ENCODE results near the gene UBE2V1. TPM values are rescaled to one million over a fixed set of nuclear protein-coding genes. Genes with fewer than 3 reads are reported as not detected.

UBE2V1 gene
- total and polyA plus RNA-seq, 2 of the 13 experiments (the other 11 are each of a cell fraction or from before 2014, with no cell fraction given), result 81.3 to 132 TPM

DNA sequence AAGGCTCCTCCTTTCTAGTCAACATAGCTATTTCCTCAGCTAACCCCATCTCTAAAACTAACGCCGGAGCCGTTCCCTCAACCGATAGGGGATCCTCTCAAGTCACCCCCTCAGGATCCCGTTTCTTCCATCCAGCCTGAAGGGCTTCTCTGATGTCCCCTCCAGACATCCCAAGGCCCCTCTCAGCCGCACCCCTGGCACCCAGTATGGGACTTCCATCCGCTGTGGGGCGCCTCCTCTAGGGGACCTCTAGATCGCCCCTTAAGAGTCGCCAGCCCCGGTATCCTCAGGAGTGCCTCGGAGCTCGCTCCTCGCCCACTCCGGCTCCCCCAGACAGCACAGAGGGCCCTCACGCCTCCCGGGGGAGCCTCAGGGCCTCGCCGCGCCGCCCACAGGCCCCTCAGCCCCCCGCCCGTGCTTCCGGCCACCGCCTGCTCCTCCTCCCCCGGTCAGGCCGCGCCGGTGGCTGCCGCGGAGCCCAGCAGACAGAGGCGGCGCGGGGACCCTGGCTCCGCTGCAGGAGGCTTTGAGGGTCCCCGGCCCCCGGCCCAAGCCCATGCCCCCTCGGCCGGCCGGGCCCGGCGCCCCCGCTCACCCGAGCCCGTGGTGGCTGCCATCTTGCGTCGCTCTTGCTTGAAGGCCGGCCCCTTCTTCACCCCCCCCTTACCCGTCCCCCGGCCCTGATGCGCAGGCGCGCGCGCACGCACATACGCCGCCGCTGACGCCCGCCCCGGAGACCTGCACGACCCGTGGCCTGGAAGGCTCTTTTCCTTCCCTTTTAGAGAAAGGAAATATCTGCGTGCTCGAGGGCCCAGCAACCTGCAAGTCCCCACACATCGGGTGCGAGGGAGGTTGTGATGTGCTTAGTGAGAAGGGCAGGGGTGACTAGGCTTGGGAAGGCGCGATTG lies at the start of gene UBE2V1 (continued):
- TF ChIP-seq ZNF670 (CRISPR knock-in tag; IDR thresholded peaks at IDR 0.05; ENCODE audit: borderline replicate concordance), result peak; percentile 81; the same call in 1 of the 2 replicates
- TF ChIP-seq ZNF788 (CRISPR knock-in tag; IDR thresholded peaks at IDR 0.05; ENCODE audit: borderline replicate concordance), result peak; percentile 20; the same call in 1 of the 2 replicates
- TF ChIP-seq, protein P1, sequence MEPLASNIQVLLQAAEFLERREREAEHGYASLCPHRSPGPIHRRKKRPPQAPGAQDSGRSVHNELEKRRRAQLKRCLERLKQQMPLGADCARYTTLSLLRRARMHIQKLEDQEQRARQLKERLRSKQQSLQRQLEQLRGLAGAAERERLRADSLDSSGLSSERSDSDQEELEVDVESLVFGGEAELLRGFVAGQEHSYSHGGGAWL (CRISPR knock-in tag; IDR thresholded peaks at IDR 0.05), result peak; percentile 90
- peak; percentile 45; the same call in 1 of the 2 replicates for TF ChIP-seq ZNF296 (CRISPR knock-in tag; conservative IDR thresholded peaks at IDR 0.05)
- peak; percentile 92; the same call in 1 of the 2 replicates for TF ChIP-seq GLI4 (CRISPR knock-in tag; IDR thresholded peaks at IDR 0.05; ENCODE audit: borderline replicate concordance)
- TF ChIP-seq, protein P2, sequence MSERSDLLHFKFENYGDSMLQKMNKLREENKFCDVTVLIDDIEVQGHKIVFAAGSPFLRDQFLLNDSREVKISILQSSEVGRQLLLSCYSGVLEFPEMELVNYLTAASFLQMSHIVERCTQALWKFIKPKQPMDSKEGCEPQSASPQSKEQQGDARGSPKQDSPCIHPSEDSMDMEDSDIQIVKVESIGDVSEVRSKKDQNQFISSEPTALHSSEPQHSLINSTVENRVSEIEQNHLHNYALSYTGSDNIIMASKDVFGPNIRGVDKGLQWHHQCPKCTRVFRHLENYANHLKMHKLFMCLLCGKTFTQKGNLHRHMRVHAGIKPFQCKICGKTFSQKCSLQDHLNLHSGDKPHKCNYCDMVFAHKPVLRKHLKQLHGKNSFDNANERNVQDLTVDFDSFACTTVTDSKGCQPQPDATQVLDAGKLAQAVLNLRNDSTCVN (CRISPR knock-in tag; IDR thresholded peaks at IDR 0.05; ENCODE audit: borderline replicate concordance), result peak; percentile 36; the same call in 1 of the 2 replicates
- no peak; the same call in 1 of the 2 replicates for TF ChIP-seq ETV6 (CRISPR knock-in tag; conservative IDR thresholded peaks at IDR 0.05)
- TF ChIP-seq, protein P3, sequence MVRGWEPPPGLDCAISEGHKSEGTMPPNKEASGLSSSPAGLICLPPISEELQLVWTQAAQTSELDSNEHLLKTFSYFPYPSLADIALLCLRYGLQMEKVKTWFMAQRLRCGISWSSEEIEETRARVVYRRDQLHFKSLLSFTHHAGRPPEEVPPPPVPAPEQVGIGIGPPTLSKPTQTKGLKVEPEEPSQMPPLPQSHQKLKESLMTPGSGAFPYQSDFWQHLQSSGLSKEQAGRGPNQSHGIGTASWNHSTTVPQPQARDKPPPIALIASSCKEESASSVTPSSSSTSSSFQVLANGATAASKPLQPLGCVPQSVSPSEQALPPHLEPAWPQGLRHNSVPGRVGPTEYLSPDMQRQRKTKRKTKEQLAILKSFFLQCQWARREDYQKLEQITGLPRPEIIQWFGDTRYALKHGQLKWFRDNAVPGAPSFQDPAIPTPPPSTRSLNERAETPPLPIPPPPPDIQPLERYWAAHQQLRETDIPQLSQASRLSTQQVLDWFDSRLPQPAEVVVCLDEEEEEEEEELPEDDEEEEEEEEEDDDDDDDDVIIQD (CRISPR knock-in tag; IDR thresholded peaks at IDR 0.05; ENCODE audit: low read depth), result no peak
- TF ChIP-seq FOXP1 (IDR thresholded peaks at IDR 0.05), result no peak
- no peak for TF ChIP-seq FOXP1 (CRISPR knock-in tag; IDR thresholded peaks at IDR 0.05)
- TF ChIP-seq MEF2D (CRISPR knock-in tag; IDR thresholded peaks at IDR 0.05), result peak; percentile 61; the same call in 1 of the 2 replicates
- 0 out of 2 replicates have a peak, but pooled peaks have one; percentile 72 for TF ChIP-seq TBP (CRISPR knock-in tag; IDR thresholded peaks at IDR 0.05)
- TF ChIP-seq ZMYM2 (CRISPR knock-in tag; IDR thresholded peaks at IDR 0.05), result no peak
- TF ChIP-seq ZFP41 (CRISPR knock-in tag; IDR thresholded peaks at IDR 0.05; ENCODE audit: borderline replicate concordance), result peak; percentile 33; the same call in 1 of the 2 replicates
- TF ChIP-seq DR1 (CRISPR knock-in tag; IDR thresholded peaks at IDR 0.05), result peak; percentile 83
- peak; percentile 19 for TF ChIP-seq CEBPG (CRISPR knock-in tag; IDR thresholded peaks at IDR 0.05)
- TF ChIP-seq ZEB1 (IDR thresholded peaks at IDR 0.05; ENCODE audit: insufficient replicate concordance, low read depth), result no peak
- TF ChIP-seq, protein P4, sequence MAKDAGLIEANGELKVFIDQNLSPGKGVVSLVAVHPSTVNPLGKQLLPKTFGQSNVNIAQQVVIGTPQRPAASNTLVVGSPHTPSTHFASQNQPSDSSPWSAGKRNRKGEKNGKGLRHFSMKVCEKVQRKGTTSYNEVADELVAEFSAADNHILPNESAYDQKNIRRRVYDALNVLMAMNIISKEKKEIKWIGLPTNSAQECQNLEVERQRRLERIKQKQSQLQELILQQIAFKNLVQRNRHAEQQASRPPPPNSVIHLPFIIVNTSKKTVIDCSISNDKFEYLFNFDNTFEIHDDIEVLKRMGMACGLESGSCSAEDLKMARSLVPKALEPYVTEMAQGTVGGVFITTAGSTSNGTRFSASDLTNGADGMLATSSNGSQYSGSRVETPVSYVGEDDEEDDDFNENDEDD (CRISPR knock-in tag; IDR thresholded peaks at IDR 0.05; ENCODE audit: borderline replicate concordance), result 0 out of 2 replicates have a peak, but pooled peaks have one; percentile 7
- TF ChIP-seq, protein P5, sequence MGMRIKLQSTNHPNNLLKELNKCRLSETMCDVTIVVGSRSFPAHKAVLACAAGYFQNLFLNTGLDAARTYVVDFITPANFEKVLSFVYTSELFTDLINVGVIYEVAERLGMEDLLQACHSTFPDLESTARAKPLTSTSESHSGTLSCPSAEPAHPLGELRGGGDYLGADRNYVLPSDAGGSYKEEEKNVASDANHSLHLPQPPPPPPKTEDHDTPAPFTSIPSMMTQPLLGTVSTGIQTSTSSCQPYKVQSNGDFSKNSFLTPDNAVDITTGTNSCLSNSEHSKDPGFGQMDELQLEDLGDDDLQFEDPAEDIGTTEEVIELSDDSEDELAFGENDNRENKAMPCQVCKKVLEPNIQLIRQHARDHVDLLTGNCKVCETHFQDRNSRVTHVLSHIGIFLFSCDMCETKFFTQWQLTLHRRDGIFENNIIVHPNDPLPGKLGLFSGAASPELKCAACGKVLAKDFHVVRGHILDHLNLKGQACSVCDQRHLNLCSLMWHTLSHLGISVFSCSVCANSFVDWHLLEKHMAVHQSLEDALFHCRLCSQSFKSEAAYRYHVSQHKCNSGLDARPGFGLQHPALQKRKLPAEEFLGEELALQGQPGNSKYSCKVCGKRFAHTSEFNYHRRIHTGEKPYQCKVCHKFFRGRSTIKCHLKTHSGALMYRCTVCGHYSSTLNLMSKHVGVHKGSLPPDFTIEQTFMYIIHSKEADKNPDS (CRISPR knock-in tag; IDR thresholded peaks at IDR 0.05), result no peak
- no peak for TF ChIP-seq MED13 (CRISPR knock-in tag; IDR thresholded peaks at IDR 0.05)
- peak; percentile 100 for TF ChIP-seq ZFY (CRISPR knock-in tag; IDR thresholded peaks at IDR 0.05)
- peak; percentile 63 for TF ChIP-seq MED1 (CRISPR knock-in tag; IDR thresholded peaks at IDR 0.05)
- no peak for TF ChIP-seq HNRNPUL1 (IDR thresholded peaks at IDR 0.05; ENCODE audit: low read depth, low read length)
- peak; percentile 89 for TF ChIP-seq RBM39 (IDR thresholded peaks at IDR 0.05; ENCODE audit: low read depth, low read length, poor library complexity, severe bottlenecking)
